Hepatocyte (in vitro differentiated cells): ENCODE data around the gene PPFIA4.

Source experiments
- EZH2phosphoT487 ChIP-seq: fragments of 200-600 bp; sonication (generic); IDR thresholded peaks from one replicate; pipeline ENCODE4 v1.6.1; 2018; ENCODE audit warnings: antibody characterized with exemption, mild to moderate bottlenecking, low read depth, moderate library complexity; ENCODE audit not compliant: unreplicated experiment, severe bottlenecking
- TF ChIP-seq, protein P1 (sequence below): fragments of 200-600 bp; sonication (generic); IDR thresholded peaks from 2 replicates; pipeline ENCODE4 v1.5.1; 2016; ENCODE audit warnings: antibody characterized with exemption, mild to moderate bottlenecking; ENCODE audit not compliant: poor library complexity

DNA sequence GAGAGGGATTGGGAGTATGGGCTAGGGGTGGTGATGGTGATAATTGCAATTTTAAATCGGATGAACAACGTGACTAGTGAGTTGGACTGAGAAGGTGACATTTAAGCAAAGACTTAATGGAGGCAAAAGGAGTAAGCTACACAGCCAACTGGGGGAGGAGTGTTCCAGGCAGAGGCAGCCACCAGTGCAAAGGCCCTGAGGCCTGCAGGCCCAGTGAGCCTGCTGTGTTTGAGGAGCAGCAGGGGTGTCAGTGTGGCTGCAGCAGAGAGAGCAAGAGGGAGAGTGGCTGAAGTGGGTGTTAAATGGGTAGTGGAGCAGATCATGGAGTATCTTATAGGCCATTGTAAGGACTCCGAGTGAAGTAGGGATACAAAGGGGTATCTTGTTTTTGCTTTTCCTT is 40.7 kb downstream of the PPFIA4 start:
- TF ChIP-seq, protein P1, sequence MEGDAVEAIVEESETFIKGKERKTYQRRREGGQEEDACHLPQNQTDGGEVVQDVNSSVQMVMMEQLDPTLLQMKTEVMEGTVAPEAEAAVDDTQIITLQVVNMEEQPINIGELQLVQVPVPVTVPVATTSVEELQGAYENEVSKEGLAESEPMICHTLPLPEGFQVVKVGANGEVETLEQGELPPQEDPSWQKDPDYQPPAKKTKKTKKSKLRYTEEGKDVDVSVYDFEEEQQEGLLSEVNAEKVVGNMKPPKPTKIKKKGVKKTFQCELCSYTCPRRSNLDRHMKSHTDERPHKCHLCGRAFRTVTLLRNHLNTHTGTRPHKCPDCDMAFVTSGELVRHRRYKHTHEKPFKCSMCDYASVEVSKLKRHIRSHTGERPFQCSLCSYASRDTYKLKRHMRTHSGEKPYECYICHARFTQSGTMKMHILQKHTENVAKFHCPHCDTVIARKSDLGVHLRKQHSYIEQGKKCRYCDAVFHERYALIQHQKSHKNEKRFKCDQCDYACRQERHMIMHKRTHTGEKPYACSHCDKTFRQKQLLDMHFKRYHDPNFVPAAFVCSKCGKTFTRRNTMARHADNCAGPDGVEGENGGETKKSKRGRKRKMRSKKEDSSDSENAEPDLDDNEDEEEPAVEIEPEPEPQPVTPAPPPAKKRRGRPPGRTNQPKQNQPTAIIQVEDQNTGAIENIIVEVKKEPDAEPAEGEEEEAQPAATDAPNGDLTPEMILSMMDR = no peak
- TF ChIP-seq EZH2phosphoT487 = no peak
